ENCODE data around the gene PHACTR3. TPM values are rescaled to one million over a fixed set of nuclear protein-coding genes. Genes with fewer than 3 reads are reported as not detected.

Gene PHACTR3
- polyA plus RNA-seq, 1 donor (not counting 4 experiments of a cell fraction or from before 2014, with no cell fraction given) = 2.6 TPM

GRCh38 chr20:59630526-59630925 lies 26.2 kb downstream of the PHACTR3 start:
- no peak overlapping the region for H2AFZ ChIP-seq (ENCODE audit: control insufficient read depth, low read length)
- no peaks in the 10 kb centered on the region for H3K36me3 ChIP-seq (ENCODE audit: control insufficient read depth in 2 of 2, extremely low read depth in 1 of 2, insufficient read depth in 2 of 2, low read length in 2 of 2)
- no peak for DNase-seq (ENCODE audit: low read depth, low spot score)
- H3K9me1 ChIP-seq (ENCODE audit: control insufficient read depth, extremely low read depth, insufficient read depth, low read length) = no peaks in the 10 kb centered on the region
- no peaks in the 10 kb centered on the region for H4K20me1 ChIP-seq (ENCODE audit: control insufficient read depth, extremely low read depth, insufficient read depth, low read length)
- no peak overlapping the region for H3K4me2 ChIP-seq (ENCODE audit: control insufficient read depth, extremely low read depth, insufficient read depth, low read depth, low read length)
- no peak overlapping the region for H3K27ac ChIP-seq (ENCODE audit: control insufficient read depth, insufficient read depth, low read length)
- TF ChIP-seq CTCF (optimal IDR thresholded peaks at IDR 0.05 in 1 of 3, IDR thresholded peaks at IDR 0.05 in 1 of 3, conservative IDR thresholded peaks at IDR 0.05 in 1 of 3; ENCODE audit: extremely low read depth in 1 of 3, insufficient read depth in 2 of 3, low read length in 3 of 3) (no peak), EZH2 (IDR thresholded peaks at IDR 0.05; ENCODE audit: low read length) (no peak)
- no peak overlapping the region for H3K9ac ChIP-seq (ENCODE audit: control insufficient read depth, extremely low read depth, insufficient read depth, low read length)
- no peaks in the 10 kb centered on the region for H3K9me3 ChIP-seq (ENCODE audit: control insufficient read depth, low read depth, low read length)
- dilution Hi-C loops (cut with MboI; ENCODE audit: extremely low pct_ligation_motif_present, low sequenced_read_pairs) = no loop called here
- FAIRE-seq = no peak
- H3K4me3 ChIP-seq (ENCODE audit: control insufficient read depth in 2 of 3, extremely low read depth in 1 of 3, insufficient read depth in 2 of 3, low read depth in 1 of 3, low read length in 3 of 3) = no peak overlapping the region
- no peaks in the 10 kb centered on the region for H3K79me2 ChIP-seq (ENCODE audit: control insufficient read depth, insufficient read depth, low read length)
- H3K4me1 ChIP-seq (ENCODE audit: control insufficient read depth, extremely low read depth, insufficient read depth, low read length) = no peaks in the 10 kb centered on the region
- no peaks in the 10 kb centered on the region for H3K27me3 ChIP-seq (ENCODE audit: control insufficient read depth, extremely low read depth, insufficient read depth, low read length)

- dilution Hi-C loops (cut with MboI; ENCODE audit: extremely low pct_ligation_motif_present, low sequenced_read_pairs) = no loop called here
- H3K9me1 ChIP-seq (ENCODE audit: control insufficient read depth, extremely low read depth, insufficient read depth, low read length) = no peaks in the 10 kb centered on the region
- FAIRE-seq (no peak), DNase-seq (ENCODE audit: low read depth, low spot score) (no peak)
- TF ChIP-seq EZH2 (IDR thresholded peaks at IDR 0.05; ENCODE audit: low read length) = no peak
- H3K36me3 ChIP-seq (ENCODE audit: control insufficient read depth in 2 of 2, extremely low read depth in 1 of 2, insufficient read depth in 2 of 2, low read length in 2 of 2) = no peaks in the 10 kb centered on the region
- no peak overlapping the region for H3K4me2 ChIP-seq (ENCODE audit: control insufficient read depth, extremely low read depth, insufficient read depth, low read depth, low read length)
- no peak overlapping the region for H3K4me3 ChIP-seq (ENCODE audit: control insufficient read depth in 2 of 3, extremely low read depth in 1 of 3, insufficient read depth in 2 of 3, low read depth in 1 of 3, low read length in 3 of 3)
- no peaks in the 10 kb centered on the region for H4K20me1 ChIP-seq (ENCODE audit: control insufficient read depth, extremely low read depth, insufficient read depth, low read length)
- no peaks in the 10 kb centered on the region for H3K4me1 ChIP-seq (ENCODE audit: control insufficient read depth, extremely low read depth, insufficient read depth, low read length)
- H3K9ac ChIP-seq (ENCODE audit: control insufficient read depth, extremely low read depth, insufficient read depth, low read length) = no peak overlapping the region
- H3K27me3 ChIP-seq (ENCODE audit: control insufficient read depth, extremely low read depth, insufficient read depth, low read length) = no peaks in the 10 kb centered on the region
- H2AFZ ChIP-seq (ENCODE audit: control insufficient read depth, low read length) = no peak overlapping the region
- H3K79me2 ChIP-seq (ENCODE audit: control insufficient read depth, insufficient read depth, low read length) = no peaks in the 10 kb centered on the region
- no peak overlapping the region for H3K27ac ChIP-seq (ENCODE audit: control insufficient read depth, insufficient read depth, low read length)
- no peaks in the 10 kb centered on the region for H3K9me3 ChIP-seq (ENCODE audit: control insufficient read depth, low read depth, low read length)
Measured at GRCh38 chr20:59631751-59632540, 27.6 kb downstream of the PHACTR3 start.
